GM12878 (cell line): ENCODE data around the gene SLC25A45. TPM values are rescaled to one million over a fixed set of nuclear protein-coding genes. Genes with fewer than 3 reads are reported as not detected.

Source experiments
- ATAC-seq: fragments of 200-7000 bp; cut with Tn5 transposase; 3 replicates; pipeline ENCODE4 v1.9.1; 2020; ENCODE audit warnings: mild to moderate bottlenecking, moderate library complexity
- BruUV-seq: library from RNA; stranded (reverse); fragments of 400-500 nt; replicated peaks from 2 replicates; lab custom pipeline; 2021; lab: Mats Ljungman, UMichigan
- CTCF ChIA-PET: fragments of 300-600 bp; sonication (Branson Sonifier 250); formaldehyde crosslinking; extraction: SDS; loops from one replicate; lab custom pipeline; 2021; ENCODE audit warnings: inconsistent platforms; lab: Yijun Ruan, JAX
- POLR2A ChIA-PET: fragments of 350-600 bp; formaldehyde crosslinking; extraction: SDS; loops from one replicate; lab custom pipeline; 2021; ENCODE audit warnings: inconsistent platforms; lab: Charles Lee
- RAD21 ChIA-PET: fragments of 300-600 bp; sonication (Branson Sonifier 250); formaldehyde crosslinking; loops from one replicate; lab custom pipeline; 2023; ENCODE audit warnings: antibody characterized with exemption; ENCODE audit not compliant: unreplicated experiment; lab: Charles Lee
- SMC1A ChIA-PET: fragments of 300-600 bp; sonication (Branson Sonifier 250); formaldehyde crosslinking; loops from one replicate; lab custom pipeline; 2023; ENCODE audit not compliant: unreplicated experiment, uncharacterized antibody; lab: Charles Lee
- DNase-seq: peaks from one replicate; pipeline ENCODE4 v3.0.0-alpha.2; 2011; ENCODE audit warnings: low read depth, low spot score
- FAIRE-seq: peaks from 3 replicates; lab custom pipeline; 2011; peaks lifted over from hg19 to GRCh38; lab: Jason Lieb, UNC
- H2AFZ ChIP-seq: 2 replicates; pipeline ENCODE4 v1.6.0; 2011; ENCODE audit warnings: low read depth, low read length, control low read depth; ENCODE audit not compliant: control insufficient read depth
- H3K27ac ChIP-seq: 2 replicates; pipeline ENCODE4 v1.5.1; 2011; ENCODE audit warnings: control low read depth; ENCODE audit not compliant: control insufficient read depth, insufficient read depth
- H3K27me3 ChIP-seq, 2 experiments: replicated peaks in 1 of 2; 2 replicates each; pipeline versions ENCODE4 v1.6.0 to v1.6.1; 2011; ENCODE audit warnings: low read length in 1 of 2; ENCODE audit not compliant: control insufficient read depth in 2 of 2, insufficient read depth in 2 of 2
- H3K36me3 ChIP-seq, 2 experiments: 2 replicates each; pipeline ENCODE4 v1.5.1; 2011; ENCODE audit warnings: low read length in 1 of 2; ENCODE audit not compliant: control insufficient read depth in 2 of 2, insufficient read depth in 2 of 2
- H3K4me1 ChIP-seq: 2 replicates; pipeline ENCODE4 v1.6.1; 2011; ENCODE audit warnings: mild to moderate bottlenecking, low read length, moderate library complexity, mixed read lengths; ENCODE audit not compliant: control insufficient read depth, insufficient read depth
- H3K4me2 ChIP-seq: 2 replicates; pipeline ENCODE4 v1.6.0; 2011; ENCODE audit warnings: control low read depth; ENCODE audit not compliant: control insufficient read depth, insufficient read depth
- H3K4me3 ChIP-seq: fragments of 200-600 bp; sonication (generic); 2 replicates; pipeline ENCODE4 v1.5.1; 2016
- H3K79me2 ChIP-seq: 2 replicates; pipeline ENCODE4 v1.6.0; 2011; ENCODE audit warnings: low read length; ENCODE audit not compliant: control insufficient read depth, insufficient read depth
- H3K9ac ChIP-seq: 2 replicates; pipeline ENCODE4 v1.8.0; 2011; ENCODE audit warnings: low read length, control low read depth, mixed read lengths; ENCODE audit not compliant: control insufficient read depth, insufficient read depth
- H3K9me3 ChIP-seq: replicated peaks from 3 replicates; pipeline ENCODE4 v1.5.1; 2011; ENCODE audit warnings: mild to moderate bottlenecking, low read length; ENCODE audit not compliant: control insufficient read depth, insufficient read depth
- H4K20me1 ChIP-seq: 2 replicates; pipeline ENCODE4 v1.6.0; 2011; ENCODE audit not compliant: control insufficient read depth, insufficient read depth
- BCL11A ChIP-seq: IDR thresholded peaks from 2 replicates; pipeline ENCODE4 v1.6.1; 2011; ENCODE audit warnings: low read depth, low read length
- BHLHE40 ChIP-seq, 2 experiments: fragments of 450-650 bp in 1 of 2; IDR thresholded peaks; 2 replicates each; pipeline ENCODE4 v1.6.1; 2011 to 2017; ENCODE audit warnings: low read depth in 2 of 2, borderline replicate concordance in 1 of 2, improper control_type of control experiment in 1 of 2, low read length in 1 of 2, mild to moderate bottlenecking in 1 of 2
- BMI1 ChIP-seq: fragments of 450-650 bp; IDR thresholded peaks from 2 replicates; pipeline ENCODE4 v1.6.1; 2016; ENCODE audit warnings: mild to moderate bottlenecking, moderate library complexity, borderline replicate concordance
- CBFB ChIP-seq: IDR thresholded peaks from 2 replicates; pipeline ENCODE4 v1.6.1; 2016; ENCODE audit warnings: antibody characterized with exemption, low read depth
- CHD2 ChIP-seq: IDR thresholded peaks from 2 replicates; pipeline ENCODE4 v1.6.1; 2011; ENCODE audit warnings: low read depth, low read length, improper control_type of control experiment, borderline replicate concordance
- CREM ChIP-seq: IDR thresholded peaks from 2 replicates; pipeline ENCODE4 v1.6.1; 2014; ENCODE audit warnings: antibody characterized with exemption, low read depth
- EED ChIP-seq: sonication (generic); IDR thresholded peaks from 2 replicates; pipeline ENCODE4 v1.6.1; 2016; ENCODE audit warnings: antibody characterized with exemption, low read depth
- EP300 ChIP-seq, 2 experiments: fragments of 150-350 bp in 1 of 2; IDR thresholded peaks; 2 replicates each; pipeline ENCODE4 v1.6.1; 2011 to 2012; ENCODE audit warnings: low read depth in 2 of 2, low read length in 2 of 2, borderline replicate concordance in 1 of 2, improper control_type of control experiment in 1 of 2, inconsistent platforms in 1 of 2; ENCODE audit not compliant: control insufficient read depth in 1 of 2
- HSF1 ChIP-seq: fragments of 150-350 bp; IDR thresholded peaks from 2 replicates; pipeline ENCODE4 v1.6.1; 2014; ENCODE audit warnings: mild to moderate bottlenecking, low read depth, low read length
- IRF4 ChIP-seq: IDR thresholded peaks from 2 replicates; pipeline ENCODE4 v1.6.1; 2011; ENCODE audit warnings: low read depth, low read length
- MTA2 ChIP-seq: fragments of 450-650 bp; IDR thresholded peaks from 2 replicates; pipeline ENCODE4 v1.6.1; 2016; ENCODE audit warnings: low read depth, mild to moderate bottlenecking, moderate library complexity
- NBN ChIP-seq: fragments of 450-650 bp; IDR thresholded peaks from 2 replicates; pipeline ENCODE4 v1.6.1; 2016
- PAX5 ChIP-seq: IDR thresholded peaks from 2 replicates; pipeline ENCODE4 v1.6.1; 2011; ENCODE audit warnings: low read depth, low read length, borderline replicate concordance
- SMAD1 ChIP-seq: fragments of 450-650 bp; IDR thresholded peaks from 2 replicates; pipeline ENCODE4 v1.6.1; 2018; ENCODE audit warnings: mild to moderate bottlenecking, low read depth; ENCODE audit not compliant: partially characterized antibody
- SP1 ChIP-seq: IDR thresholded peaks from one replicate; pipeline ENCODE4 v1.6.1; 2011; ENCODE audit warnings: low read depth, low read length
- TCF12 ChIP-seq: IDR thresholded peaks from 2 replicates; pipeline ENCODE4 v1.6.1; 2011; ENCODE audit warnings: low read depth, mild to moderate bottlenecking, low read length
- WRNIP1 ChIP-seq: IDR thresholded peaks from 2 replicates; pipeline ENCODE4 v1.6.1; 2011; ENCODE audit warnings: low read depth, low read length, improper control_type of control experiment, borderline replicate concordance
- ZBED1 ChIP-seq: IDR thresholded peaks from 2 replicates; pipeline ENCODE4 v1.6.1; 2016; ENCODE audit warnings: borderline replicate concordance
- ZNF217 ChIP-seq: fragments of 450-650 bp; IDR thresholded peaks from 2 replicates; pipeline ENCODE4 v1.6.1; 2017; ENCODE audit warnings: antibody characterized with exemption, mild to moderate bottlenecking
- WGBS: methylation state at CpG from one replicate; pipeline ENCODE4 v1.1.6; 2016; ENCODE audit warnings: low lambda C conversion rate; ENCODE audit not compliant: insufficient replicate concordance, insufficient coverage; ENCODE audit errors: missing lambda C conversion rate; 5-methylcytosine and 5-hydroxymethylcytosine counted together
- in situ Hi-C: fragments of 300-500 bp; cut with MboI; formaldehyde crosslinking; loops from 9 replicates; pipeline ENCODE4 v1.14.3; 2018; ENCODE audit warnings: mixed read lengths
- intact Hi-C: fragments of 100-400 bp; cut with micrococcal nuclease; formaldehyde crosslinking; loops from one replicate; pipeline ENCODE4 v1.14.2; 2022; ENCODE audit not compliant: unreplicated experiment
- polyA plus RNA-seq, 11 experiments: library from polyadenylated mRNA; depleted of rRNA in 4 of 11; unstranded in 6 of 11; stranded (reverse) in 5 of 11; fragments of >200 nt; fragmentation: Nextera tagmentation in 4 of 11; fragmentation: Illumina TruSeq in 1 of 11; extraction: Ambion mirVana in 4 of 11; extraction: Trizol in 1 of 11; gene quantifications; 1 replicate in 1 of 11; 2 replicates in 10 of 11; pipeline versions ENCODE4 v1.2.1 to v1.2.3, GENCODE V29; 2011 to 2016; ENCODE audit warnings: inconsistent platforms in 2 of 11, missing spikeins in 2 of 11, low read depth in 1 of 11
- total RNA-seq, 4 experiments: library from RNA; depleted of rRNA in 3 of 4; stranded (reverse); fragments of >200 nt in 3 of 4; fragmentation: Illumina TruSeq in 1 of 4; extraction: Trizol in 1 of 4; gene quantifications; 2 replicates each; pipeline versions ENCODE4 v1.2.1 to v1.2.3, GENCODE V29; 2013 to 2021
- TF ChIP-seq, protein P1 (sequence below): fragments of 450-650 bp; IDR thresholded peaks from 2 replicates; pipeline ENCODE4 v1.6.1; 2017; ENCODE audit warnings: mild to moderate bottlenecking

The SLC25A45 gene
- total and polyA plus RNA-seq, 10 of the 15 experiments (the other 5 are each of a cell fraction or from before 2014, with no cell fraction given) = 4.1 to 35.2 (median 20.3) TPM

GRCh38 chr11:65431451-65432099 lies 49.1 kb upstream of the SLC25A45 start:
- FAIRE-seq = no peak
- TF ChIP-seq SP1 (peak; percentile 67), BCL11A (peak; percentile 85), CREM (peak; percentile 70; the same call in 1 of the 2 replicates), CHD2 (peak; percentile 64; the same call in 1 of the 2 replicates), MTA2 (peak; percentile 97), HSF1 (no peak), ZBED1 (peak; percentile 74; the same call in 1 of the 2 replicates), BMI1 (peak; percentile 66; the same call in 1 of the 2 replicates), BHLHE40 (IDR thresholded peaks at IDR 0.05; ENCODE audit: borderline replicate concordance in 1 of 2, low read depth in 2 of 2, low read length in 1 of 2) (peak; percentile 76 to 79; a peak in 3 of 4 replicates), WRNIP1 (no peak), EP300 (IDR thresholded peaks at IDR 0.05; ENCODE audit: borderline replicate concordance in 1 of 2, control insufficient read depth in 1 of 2, low read depth in 2 of 2, low read length in 2 of 2) (peak; percentile 84 to 90; a peak in 3 of 4 replicates), TCF12 (peak; percentile 55; the same call in 1 of the 2 replicates), CBFB (peak; percentile 60), PAX5 (peak; percentile 66; the same call in 1 of the 2 replicates), ZNF217 (peak; percentile 13; the same call in 1 of the 2 replicates), EED (peak; percentile 52; the same call in 1 of the 2 replicates), IRF4 (no peak), NBN (peak; percentile 89), SMAD1 (peak; percentile 26)
- TF ChIP-seq, protein P1, sequence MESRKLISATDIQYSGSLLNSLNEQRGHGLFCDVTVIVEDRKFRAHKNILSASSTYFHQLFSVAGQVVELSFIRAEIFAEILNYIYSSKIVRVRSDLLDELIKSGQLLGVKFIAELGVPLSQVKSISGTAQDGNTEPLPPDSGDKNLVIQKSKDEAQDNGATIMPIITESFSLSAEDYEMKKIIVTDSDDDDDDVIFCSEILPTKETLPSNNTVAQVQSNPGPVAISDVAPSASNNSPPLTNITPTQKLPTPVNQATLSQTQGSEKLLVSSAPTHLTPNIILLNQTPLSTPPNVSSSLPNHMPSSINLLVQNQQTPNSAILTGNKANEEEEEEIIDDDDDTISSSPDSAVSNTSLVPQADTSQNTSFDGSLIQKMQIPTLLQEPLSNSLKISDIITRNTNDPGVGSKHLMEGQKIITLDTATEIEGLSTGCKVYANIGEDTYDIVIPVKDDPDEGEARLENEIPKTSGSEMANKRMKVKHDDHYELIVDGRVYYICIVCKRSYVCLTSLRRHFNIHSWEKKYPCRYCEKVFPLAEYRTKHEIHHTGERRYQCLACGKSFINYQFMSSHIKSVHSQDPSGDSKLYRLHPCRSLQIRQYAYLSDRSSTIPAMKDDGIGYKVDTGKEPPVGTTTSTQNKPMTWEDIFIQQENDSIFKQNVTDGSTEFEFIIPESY = no peak

More at GRCh38 chr11:65431451-65432099, 49.1 kb upstream of the SLC25A45 start:
- intact Hi-C loops = loop anchor here (1.0 to 2.0 kb wide), 2 partner anchors 10 to 15 kb away; no protein-coding TSS in a partner anchor
- no peak for DNase-seq
- Histone ChIP-seq H3K36me3 (peaks cover 2 to 12% of the 10 kb centered on the region in 2 experiments), H3K9ac (no peak overlapping the region), H2AFZ (no peak overlapping the region), H3K4me2 (peak overlapping the region; percentile 100; the same call in 1 of the 2 replicates), H3K27ac (peak overlapping the region; percentile 100), H4K20me1 (no peaks in the 10 kb centered on the region; the same call in 1 of the 2 replicates), H3K4me3 (peak overlapping the region; percentile 38), H3K4me1 (peaks cover 42% of the 10 kb centered on the region), H3K27me3 (no peaks in the 10 kb centered on the region), H3K9me3 (no peaks in the 10 kb centered on the region), H3K79me2 (peaks cover 89% of the 10 kb centered on the region)
- CTCF ChIA-PET = interaction anchor here (1.0 to 1.5 kb wide), 7 partner anchors 9 to 66 kb away, joined by 4 to 28 read pairs (median 4); no protein-coding TSS in a partner anchor
- TSS peak; percentile 1 for BruUV-seq
- SMC1A ChIA-PET = interaction anchor here (1.0 to 1.5 kb wide), 7 partner anchors 12 to 78 kb away, joined by 3 to 24 read pairs (median 6); no protein-coding TSS in a partner anchor
- 5% methylated on average over 4 of the region's 4 CpGs for WGBS
- RAD21 ChIA-PET = interaction anchor here (1.0 to 1.4 kb wide), 4 partner anchors 11 to 156 kb away, joined by 3 to 35 read pairs (median 6); no protein-coding TSS in a partner anchor
- in situ Hi-C loops = no loop called here
- peak; percentile 25 for ATAC-seq
- POLR2A ChIA-PET = interaction anchor here (1.4 kb wide), 3 partner anchors 9 to 74 kb away, joined by 4 to 8 read pairs (median 5); partner anchors contain the start of gene NEAT1
